ENCODE data around the gene SCN4B.

SCN4B gene

GRCh38 chr11:118149493-118149892 lies 3.1 kb downstream of the SCN4B start:
- DNase-seq (ENCODE audit: low read depth in 1 of 2, low spot score in 1 of 2), result no peak
- no peak overlapping the region for H3K4me3 ChIP-seq (replicated peaks; ENCODE audit: insufficient read depth, low read length)
- no peak overlapping the region for H3K27ac ChIP-seq (replicated peaks)
- peaks cover 23% of the 10 kb centered on the region for H3K27me3 ChIP-seq (ENCODE audit: insufficient read depth, poor library complexity, severe bottlenecking)
- TF ChIP-seq POLR2AphosphoS5 (IDR thresholded peaks at IDR 0.05; ENCODE audit: low read depth) (no peak), GABPA (IDR thresholded peaks at IDR 0.05; ENCODE audit: low read depth) (no peak), REST (IDR thresholded peaks at IDR 0.05; ENCODE audit: insufficient replicate concordance, low read depth) (no peak), SPI1 (IDR thresholded peaks at IDR 0.05; ENCODE audit: borderline replicate concordance, low read depth) (no peak), CTCF (IDR thresholded peaks at IDR 0.05; ENCODE audit: insufficient read depth, low read length) (no peak)

- H3K27me3 ChIP-seq (ENCODE audit: insufficient read depth, poor library complexity, severe bottlenecking), result peaks cover 16% of the 10 kb centered on the region
- no peak for DNase-seq (ENCODE audit: low read depth in 1 of 2, low spot score in 1 of 2)
- H3K4me3 ChIP-seq (replicated peaks; ENCODE audit: insufficient read depth, low read length), result no peak overlapping the region
- no peak overlapping the region for H3K27ac ChIP-seq (replicated peaks)
- no peak for TF ChIP-seq GABPA (IDR thresholded peaks at IDR 0.05; ENCODE audit: low read depth)
- no peak for TF ChIP-seq SPI1 (IDR thresholded peaks at IDR 0.05; ENCODE audit: borderline replicate concordance, low read depth)
- TF ChIP-seq REST (IDR thresholded peaks at IDR 0.05; ENCODE audit: insufficient replicate concordance, low read depth), result no peak
- no peak for TF ChIP-seq POLR2AphosphoS5 (IDR thresholded peaks at IDR 0.05; ENCODE audit: low read depth)
Observed at GRCh38 chr11:118148856-118149255, 3.8 kb downstream of the SCN4B start.

GRCh38 chr11:118148240-118148639 lies 4.4 kb downstream of the SCN4B start:
- TF ChIP-seq CTCF (IDR thresholded peaks at IDR 0.05; ENCODE audit: insufficient read depth, low read length) (no peak), SPI1 (IDR thresholded peaks at IDR 0.05; ENCODE audit: borderline replicate concordance, low read depth) (no peak), POLR2AphosphoS5 (IDR thresholded peaks at IDR 0.05; ENCODE audit: low read depth) (no peak), REST (IDR thresholded peaks at IDR 0.05; ENCODE audit: insufficient replicate concordance, low read depth) (no peak), GABPA (IDR thresholded peaks at IDR 0.05; ENCODE audit: low read depth) (no peak)
- peaks cover 12% of the 10 kb centered on the region for H3K27me3 ChIP-seq (ENCODE audit: insufficient read depth, poor library complexity, severe bottlenecking)
- no peak overlapping the region for H3K27ac ChIP-seq (replicated peaks)
- DNase-seq (ENCODE audit: low read depth in 1 of 2, low spot score in 1 of 2), result no peak
- H3K4me3 ChIP-seq (replicated peaks; ENCODE audit: insufficient read depth, low read length), result no peak overlapping the region
